ENCODE results near the gene RASD1. TPM values are rescaled to one million over a fixed set of nuclear protein-coding genes. Genes with fewer than 3 reads are reported as not detected.

The RASD1 gene
- total RNA-seq, 4 donors from 2014 or later = 76.9 to 413 (median 322) TPM

DNA sequence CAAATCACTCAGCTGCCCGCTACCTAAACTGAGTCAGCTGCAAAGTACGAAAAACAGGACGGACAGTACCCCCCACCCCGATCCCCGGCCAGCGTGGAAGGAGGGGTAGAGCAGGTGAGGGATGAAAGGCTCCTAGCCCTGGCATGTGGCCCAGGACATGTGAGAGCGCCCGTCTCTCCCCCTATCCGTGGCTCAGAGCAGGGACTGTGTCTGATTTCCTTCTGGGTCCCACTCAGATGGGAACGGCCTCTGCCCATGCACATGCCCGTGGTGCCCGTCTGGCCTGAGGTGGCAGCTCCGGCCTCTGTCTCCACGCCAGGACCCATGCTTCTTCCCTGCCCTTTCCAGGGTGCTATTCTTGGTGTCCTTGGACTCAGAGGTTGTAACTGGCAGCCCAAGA, 30.2 kb upstream of the RASD1 start:
- no peak for DNase-seq (ENCODE audit: low spot score)
- TF ChIP-seq, protein P1, sequence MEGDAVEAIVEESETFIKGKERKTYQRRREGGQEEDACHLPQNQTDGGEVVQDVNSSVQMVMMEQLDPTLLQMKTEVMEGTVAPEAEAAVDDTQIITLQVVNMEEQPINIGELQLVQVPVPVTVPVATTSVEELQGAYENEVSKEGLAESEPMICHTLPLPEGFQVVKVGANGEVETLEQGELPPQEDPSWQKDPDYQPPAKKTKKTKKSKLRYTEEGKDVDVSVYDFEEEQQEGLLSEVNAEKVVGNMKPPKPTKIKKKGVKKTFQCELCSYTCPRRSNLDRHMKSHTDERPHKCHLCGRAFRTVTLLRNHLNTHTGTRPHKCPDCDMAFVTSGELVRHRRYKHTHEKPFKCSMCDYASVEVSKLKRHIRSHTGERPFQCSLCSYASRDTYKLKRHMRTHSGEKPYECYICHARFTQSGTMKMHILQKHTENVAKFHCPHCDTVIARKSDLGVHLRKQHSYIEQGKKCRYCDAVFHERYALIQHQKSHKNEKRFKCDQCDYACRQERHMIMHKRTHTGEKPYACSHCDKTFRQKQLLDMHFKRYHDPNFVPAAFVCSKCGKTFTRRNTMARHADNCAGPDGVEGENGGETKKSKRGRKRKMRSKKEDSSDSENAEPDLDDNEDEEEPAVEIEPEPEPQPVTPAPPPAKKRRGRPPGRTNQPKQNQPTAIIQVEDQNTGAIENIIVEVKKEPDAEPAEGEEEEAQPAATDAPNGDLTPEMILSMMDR (IDR thresholded peaks at IDR 0.05) = no peak
- ATAC-seq (ENCODE audit: low FRiP score) = no peak

DNA sequence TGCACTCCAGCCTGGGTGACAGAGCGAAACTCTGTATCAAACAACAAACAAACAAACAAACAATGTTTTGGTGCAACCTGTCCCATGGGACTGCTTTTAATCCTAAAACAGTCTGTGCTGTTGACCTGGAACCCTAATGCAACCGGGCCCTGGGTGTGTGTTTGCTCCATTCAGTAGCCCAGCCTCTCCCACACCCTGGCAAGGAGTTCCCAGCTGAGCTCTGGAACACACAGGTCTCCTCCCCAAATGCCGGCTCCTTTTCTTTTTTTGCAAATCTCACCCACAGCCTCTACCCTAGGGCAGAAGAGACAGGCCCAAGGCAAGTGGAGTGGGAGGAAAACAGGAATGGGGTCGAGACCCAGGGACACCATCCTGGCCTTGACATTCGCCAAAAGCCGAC, 29.8 kb upstream of the RASD1 start:
- ATAC-seq (ENCODE audit: low FRiP score) = no peak
- TF ChIP-seq, protein P1 (IDR thresholded peaks at IDR 0.05) = no peak
- no peak for DNase-seq (ENCODE audit: low spot score)

- ATAC-seq (ENCODE audit: low FRiP score) (no peak), DNase-seq (ENCODE audit: low spot score) (no peak)
- TF ChIP-seq, protein P1 (IDR thresholded peaks at IDR 0.05) = no peak
Observed at GRCh38 chr17:17525311-17525710, 29.1 kb upstream of the RASD1 start.

DNA sequence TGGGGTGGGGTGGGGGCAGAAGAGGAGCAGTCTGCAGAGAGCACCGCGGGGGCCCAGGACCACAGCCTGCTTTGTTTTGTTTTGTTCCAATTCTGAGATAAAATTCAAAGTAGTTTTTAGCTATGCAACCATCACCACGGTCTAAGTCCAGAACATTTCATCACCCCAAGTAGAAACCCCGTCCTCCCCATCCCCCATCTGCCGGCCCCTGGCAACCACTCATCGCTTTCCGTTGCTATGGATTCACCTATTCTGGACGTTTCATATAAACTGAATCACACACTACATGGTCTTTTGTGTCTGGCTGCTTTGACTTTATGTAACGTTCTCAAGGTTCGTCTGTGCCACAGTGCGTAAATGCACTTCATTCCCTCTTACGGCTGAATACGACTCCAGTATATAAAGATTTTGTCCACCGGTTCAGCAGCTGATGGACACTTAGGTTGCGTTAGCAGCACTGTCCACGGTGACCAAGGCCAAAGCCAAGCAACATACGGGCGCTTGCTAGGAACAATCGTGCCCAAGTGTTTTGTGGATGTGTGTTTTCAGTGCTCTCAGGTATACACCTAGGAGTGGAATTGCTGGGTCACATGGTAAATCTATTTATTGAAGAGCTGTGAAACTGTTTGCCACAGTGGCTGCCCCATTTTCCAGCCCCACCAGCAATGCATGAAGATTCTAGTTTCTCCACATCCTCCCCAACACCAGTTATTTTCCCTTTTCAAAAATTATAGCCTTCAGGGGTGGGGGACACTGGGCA, 27.7 kb upstream of the RASD1 start:
- DNase-seq (ENCODE audit: low spot score) (no peak), ATAC-seq (ENCODE audit: low FRiP score) (no peak)
- TF ChIP-seq, protein P1 (IDR thresholded peaks at IDR 0.05) = no peak

DNA sequence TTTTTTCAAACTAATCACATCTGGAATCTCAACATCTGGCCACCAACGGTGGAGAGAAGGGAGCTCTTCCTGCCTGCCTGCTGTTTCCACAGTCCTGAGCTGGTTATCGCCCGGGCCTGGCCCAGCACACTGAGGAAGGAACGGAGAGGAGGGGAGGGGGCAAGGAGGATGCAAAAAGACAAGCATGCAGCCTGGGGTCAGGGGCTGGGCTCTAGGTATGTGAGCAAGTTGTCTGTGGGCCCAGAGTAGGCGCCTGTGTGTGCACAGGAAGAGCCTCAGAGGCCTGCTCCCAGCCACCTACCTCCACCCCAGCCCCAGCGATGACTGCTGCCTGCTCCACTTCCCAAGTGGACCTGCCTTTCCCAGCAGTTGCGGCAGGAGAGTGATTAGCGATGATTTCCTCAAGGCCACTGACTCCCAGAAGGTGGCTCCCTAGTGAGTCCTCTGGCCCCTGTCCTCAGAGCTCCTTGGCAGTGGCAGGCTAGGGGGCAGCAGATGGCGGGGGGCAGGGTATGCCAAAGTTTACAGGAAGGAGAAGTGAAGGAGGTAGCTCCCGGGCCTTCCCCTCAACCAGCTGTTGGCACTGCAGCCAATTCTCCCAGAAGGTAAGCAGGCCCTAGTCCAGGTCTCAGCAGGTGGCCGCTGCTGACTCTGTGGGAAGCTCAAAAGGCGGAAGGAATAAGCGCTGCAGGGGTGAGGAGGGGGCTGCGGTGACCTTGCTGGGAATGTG, 27.0 kb upstream of the RASD1 start:
- ATAC-seq (ENCODE audit: low FRiP score) (no peak), DNase-seq (ENCODE audit: low spot score) (no peak)
- TF ChIP-seq, protein P1 (IDR thresholded peaks at IDR 0.05) = no peak

DNA sequence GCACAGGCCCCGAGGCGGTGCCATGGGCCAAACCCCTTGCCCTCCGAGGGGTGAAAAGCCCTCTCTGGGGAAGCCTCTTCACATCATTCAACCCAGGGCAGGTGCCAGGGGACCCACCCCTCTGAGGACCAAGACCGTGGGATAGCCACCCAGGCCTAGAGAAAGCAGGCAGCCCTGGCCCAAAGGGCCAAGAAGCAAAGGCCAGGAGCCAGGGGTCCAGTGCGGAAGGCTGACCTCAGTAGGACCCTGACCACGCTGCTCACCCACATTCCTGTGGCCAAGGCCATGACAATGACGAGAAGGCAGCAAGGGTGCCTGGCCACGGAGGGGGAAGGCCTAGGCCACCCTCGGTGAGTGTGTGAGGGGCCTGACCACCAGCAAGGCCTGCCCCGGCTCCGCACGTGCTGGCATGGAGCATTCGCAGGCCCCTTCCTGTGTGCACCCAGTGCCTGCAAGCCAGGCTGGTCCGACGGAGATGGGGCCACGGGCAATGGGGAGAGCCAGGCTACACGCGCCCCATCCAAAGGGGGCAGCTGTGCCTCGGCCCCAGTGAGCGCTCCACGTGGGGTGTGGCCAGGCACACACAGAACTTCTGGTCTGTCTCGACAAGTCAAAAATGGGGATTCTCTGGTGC, 24.5 kb upstream of the RASD1 start:
- ATAC-seq (ENCODE audit: low FRiP score) (no peak), DNase-seq (ENCODE audit: low spot score) (no peak)
- TF ChIP-seq, protein P1 (IDR thresholded peaks at IDR 0.05) = no peak

All from omental fat pad (tissue), 4 donors.